Kidney (tissue), 14 donors: Measurements from ENCODE around the gene NSMCE1. TPM values are rescaled to one million over a fixed set of nuclear protein-coding genes. Genes with fewer than 3 reads are reported as not detected.

Experiments used
- DNase-seq, 5 donors: peaks; one replicate each; pipeline ENCODE4 v3.0.0-alpha.2; 2013 to 2020
- FAIRE-seq: peaks from 2 replicates; lab custom pipeline; 2012; peaks lifted over from hg19 to GRCh38; lab: Jason Lieb, UNC
- H3K27ac ChIP-seq, 2 donors: one replicate each; pipeline ENCODE4 v1.7.0; 2013; ENCODE audit warnings: low read depth in 2 of 2, low read length in 2 of 2, inconsistent platforms in 1 of 2
- H3K27me3 ChIP-seq: one replicate; pipeline ENCODE4 v1.7.1; 2013; ENCODE audit warnings: low read length, inconsistent platforms; ENCODE audit not compliant: control insufficient read depth, insufficient read depth
- H3K36me3 ChIP-seq, 3 donors: one replicate each; pipeline versions ENCODE4 v1.7.0 to v1.7.1; 2013; ENCODE audit warnings: low read length in 3 of 3, control low read depth in 1 of 3, inconsistent platforms in 1 of 3; ENCODE audit not compliant: insufficient read depth in 3 of 3, control insufficient read depth in 2 of 3
- H3K4me1 ChIP-seq, 3 donors: one replicate each; pipeline versions ENCODE4 v1.7.0 to v1.7.1; 2013; ENCODE audit warnings: low read length in 3 of 3, inconsistent platforms in 1 of 3, low read depth in 1 of 3; ENCODE audit not compliant: control insufficient read depth in 2 of 3, insufficient read depth in 2 of 3
- H3K4me3 ChIP-seq, 3 donors: one replicate each; pipeline versions ENCODE4 v1.7.0 to v1.8.1; 2013; ENCODE audit warnings: low read length in 3 of 3, control low read depth in 1 of 3, inconsistent platforms in 1 of 3
- H3K9ac ChIP-seq, 3 donors: one replicate each; pipeline versions ENCODE4 v1.7.0 to v1.7.1; 2013; ENCODE audit warnings: low read length in 3 of 3, control low read depth in 1 of 3, inconsistent platforms in 1 of 3
- H3K9me3 ChIP-seq, 3 donors: one replicate each; pipeline versions ENCODE4 v1.7.0 to v1.7.1; 2013; ENCODE audit warnings: low read length in 3 of 3, control low read depth in 1 of 3, inconsistent platforms in 1 of 3; ENCODE audit not compliant: control insufficient read depth in 2 of 3, insufficient read depth in 1 of 3
- CTCF ChIP-seq: IDR thresholded peaks from 3 replicates; pipeline ENCODE4 v1.5.1; 2012; ENCODE audit warnings: mild to moderate bottlenecking, moderate library complexity, borderline replicate concordance; ENCODE audit not compliant: insufficient read depth; ENCODE audit errors: extremely low read depth
- intact Hi-C: fragments of 100-400 bp; cut with DNase I; formaldehyde crosslinking; loops from one replicate; pipeline ENCODE4 v1.11.1; 2022
- polyA plus RNA-seq: library from polyadenylated mRNA; stranded (reverse); fragments of 350-450 nt; fragmentation: Illumina TruSeq; extraction: RNeasy Lipid Tissue Mini Kit (QIAGEN cat#74804); gene quantifications from one replicate; pipeline ENCODE4 v1.2.3, GENCODE V29; 2014; ENCODE audit warnings: low read depth, low replicate concordance; ENCODE audit not compliant: insufficient read depth
- total RNA-seq: library from RNA; stranded (reverse); fragmentation: NEBNext Ultra II Directional; extraction: Animal tissue kit (Norgen Biotek cat#: 25700); gene quantifications from one replicate; pipeline ENCODE4 v1.2.1, GENCODE V29; 2021
- donor health status: control.
- donor health status: control.
- donor health status: control.
- donor health status: control.
- donor health status: control.
- donor health status: DM: yes; HTN: yes; CAD: no.
- donor health status: Normal renal cell carcinoma (clear cell type).

Gene NSMCE1
- total and polyA plus RNA-seq, 2 donors from 2014 or later = 72.1 to 145 TPM

GRCh38 chr16:27312580-27313421 lies 44.2 kb upstream of the NSMCE1 start:
- Histone ChIP-seq H3K4me3 (peak overlapping the region; percentile 28 to 74 (median 48)), H3K9me3 (peaks cover 0 to 5% (median 3%) of the 10 kb centered on the region in 3 donors), H3K27me3 (no peaks in the 10 kb centered on the region), H3K27ac (peak overlapping the region; percentile 96), H3K4me1 (peaks cover 0 to 14% (median 0%) of the 10 kb centered on the region in 3 donors), H3K36me3 (no peaks in the 10 kb centered on the region), H3K9ac (peak overlapping the region in 2 of 3 donors; percentile 18 to 59)
- no peak for FAIRE-seq
- no peak for TF ChIP-seq CTCF
- intact Hi-C loops = no loop called here
- peak in 2 of 5 donors; percentile 37 to 38 for DNase-seq

- H3K4me3 ChIP-seq = no peak overlapping the region
- peaks cover 0 to 5% (median 3%) of the 10 kb centered on the region in 3 donors for H3K9me3 ChIP-seq
- no peak overlapping the region for H3K27ac ChIP-seq
- intact Hi-C loops = no loop called here
- H3K9ac ChIP-seq = no peak overlapping the region
- H3K27me3 ChIP-seq = no peaks in the 10 kb centered on the region
- FAIRE-seq (no peak), DNase-seq (peak in 1 of 5 donors; percentile 43)
- no peaks in the 10 kb centered on the region for H3K36me3 ChIP-seq
- TF ChIP-seq CTCF = no peak
- H3K4me1 ChIP-seq = peaks cover 0 to 8% (median 0%) of the 10 kb centered on the region in 3 donors
These were observed 43.3 kb upstream of the NSMCE1 start for GRCh38 chr16:27311897-27312303.

GRCh38 chr16:27311448-27311830 lies 42.9 kb upstream of the NSMCE1 start:
- Histone ChIP-seq H3K27ac (no peak overlapping the region), H3K9me3 (peaks cover 0 to 5% (median 3%) of the 10 kb centered on the region in 3 donors), H3K36me3 (no peaks in the 10 kb centered on the region), H3K9ac (no peak overlapping the region), H3K27me3 (no peaks in the 10 kb centered on the region), H3K4me3 (no peak overlapping the region), H3K4me1 (peaks cover 0 to 7% (median 0%) of the 10 kb centered on the region in 3 donors)
- DNase-seq (peak in 2 of 5 donors; percentile 20 to 36), FAIRE-seq (no peak)
- no peak for TF ChIP-seq CTCF
- intact Hi-C loops = no loop called here
